Measurements from ENCODE around the gene ZNF2. TPM values are rescaled to one million over a fixed set of nuclear protein-coding genes. Genes with fewer than 3 reads are reported as not detected.

The ZNF2 gene
- total RNA-seq, 2 experiments from 2014 or later, result 3.4 to 4.6 TPM

- TF ChIP-seq, protein P1, sequence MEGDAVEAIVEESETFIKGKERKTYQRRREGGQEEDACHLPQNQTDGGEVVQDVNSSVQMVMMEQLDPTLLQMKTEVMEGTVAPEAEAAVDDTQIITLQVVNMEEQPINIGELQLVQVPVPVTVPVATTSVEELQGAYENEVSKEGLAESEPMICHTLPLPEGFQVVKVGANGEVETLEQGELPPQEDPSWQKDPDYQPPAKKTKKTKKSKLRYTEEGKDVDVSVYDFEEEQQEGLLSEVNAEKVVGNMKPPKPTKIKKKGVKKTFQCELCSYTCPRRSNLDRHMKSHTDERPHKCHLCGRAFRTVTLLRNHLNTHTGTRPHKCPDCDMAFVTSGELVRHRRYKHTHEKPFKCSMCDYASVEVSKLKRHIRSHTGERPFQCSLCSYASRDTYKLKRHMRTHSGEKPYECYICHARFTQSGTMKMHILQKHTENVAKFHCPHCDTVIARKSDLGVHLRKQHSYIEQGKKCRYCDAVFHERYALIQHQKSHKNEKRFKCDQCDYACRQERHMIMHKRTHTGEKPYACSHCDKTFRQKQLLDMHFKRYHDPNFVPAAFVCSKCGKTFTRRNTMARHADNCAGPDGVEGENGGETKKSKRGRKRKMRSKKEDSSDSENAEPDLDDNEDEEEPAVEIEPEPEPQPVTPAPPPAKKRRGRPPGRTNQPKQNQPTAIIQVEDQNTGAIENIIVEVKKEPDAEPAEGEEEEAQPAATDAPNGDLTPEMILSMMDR (conservative IDR thresholded peaks at IDR 0.05; ENCODE audit: low read length), result no peak
- no peak for TF ChIP-seq EZH2phosphoT487 (IDR thresholded peaks at IDR 0.05; ENCODE audit: borderline replicate concordance, low read depth, low read length)
- Histone ChIP-seq H3K4me1 (ENCODE audit: insufficient read depth, low read length, poor library complexity, severe bottlenecking) (peaks cover 14% of the 10 kb centered on the region), H3K36me3 (ENCODE audit: insufficient read depth, low read length) (no peaks in the 10 kb centered on the region), H3K4me3 (ENCODE audit: low read depth, low read length, poor library complexity, severe bottlenecking) (peak within 1 kb of the TSS; percentile 68), H2AFZ (ENCODE audit: low read length) (peak within 1 kb of the TSS; percentile 71; the same call in 1 of the 2 replicates), H3K9me2 (ENCODE audit: insufficient read depth, low read length) (no peaks in the 10 kb centered on the region), H3K27ac (ENCODE audit: low read depth, low read length, poor library complexity, severe bottlenecking) (no peak within 1 kb of the TSS), H3K4me2 (ENCODE audit: low read length) (peak within 1 kb of the TSS; percentile 79), H3K9me3 (ENCODE audit: low read length) (no peaks in the 10 kb centered on the region), H3K79me2 (ENCODE audit: insufficient read depth, low read depth, low read length) (peaks cover 9% of the 10 kb centered on the region; the same call in 1 of the 2 replicates), H4K20me1 (ENCODE audit: insufficient read depth, low read length) (no peaks in the 10 kb centered on the region)
- POLR2A ChIA-PET, result interaction anchor here (0.9 to 2.4 kb wide), 2 partner anchors 8 to 38 kb away, joined by 6 to 16 read pairs; partner anchors contain the start of gene MRPS5
- intact Hi-C loops (cut with micrococcal nuclease; ENCODE audit: unreplicated experiment), result no loop called here
- DNase-seq (ENCODE audit: low spot score), result peak; percentile 68
- BruUV-seq (replicated peaks), result no TSS peak
- CTCF ChIA-PET (ENCODE audit: unreplicated experiment), result no interaction called here
Observed at GRCh38 chr2:95159690-95160449, 5.7 kb upstream of the ZNF2 start, which contains the start of gene ZNF514. Gene ZNF514, minus strand, starts transcription at chr2:95159848. Its CDS starts 6,595 bp downstream, at chr2:95153253.

GRCh38 chr2:95165030-95165370, 609 bp upstream of the ZNF2 start:
- no peak for TF ChIP-seq EZH2phosphoT487 (IDR thresholded peaks at IDR 0.05; ENCODE audit: borderline replicate concordance, low read depth, low read length)
- TF ChIP-seq, protein P1 (conservative IDR thresholded peaks at IDR 0.05; ENCODE audit: low read length), result no peak
- CTCF ChIA-PET (ENCODE audit: unreplicated experiment), result no interaction called here
- intact Hi-C loops (cut with micrococcal nuclease; ENCODE audit: unreplicated experiment), result loop anchor here (2.0 kb wide), 1 partner anchor 42 kb away; the partner anchor contains the start of gene ZNF892
- TSS peak; percentile 91 for BruUV-seq (replicated peaks)
- Histone ChIP-seq H3K9me2 (ENCODE audit: insufficient read depth, low read length) (no peaks in the 10 kb centered on the region), H3K4me2 (ENCODE audit: low read length) (peak overlapping the region; percentile 85), H3K9me3 (ENCODE audit: low read length) (no peaks in the 10 kb centered on the region), H3K4me3 (ENCODE audit: low read depth, low read length, poor library complexity, severe bottlenecking) (peak overlapping the region; percentile 97), H3K4me1 (ENCODE audit: insufficient read depth, low read length, poor library complexity, severe bottlenecking) (peaks cover 19% of the 10 kb centered on the region), H3K36me3 (ENCODE audit: insufficient read depth, low read length) (no peaks in the 10 kb centered on the region), H3K79me2 (ENCODE audit: insufficient read depth, low read depth, low read length) (peaks cover 18% of the 10 kb centered on the region; the same call in 1 of the 2 replicates), H3K27ac (ENCODE audit: low read depth, low read length, poor library complexity, severe bottlenecking) (peak overlapping the region; percentile 46), H4K20me1 (ENCODE audit: insufficient read depth, low read length) (no peaks in the 10 kb centered on the region), H2AFZ (ENCODE audit: low read length) (peak overlapping the region; percentile 79)
- POLR2A ChIA-PET, result interaction anchor here (0.6 to 3.5 kb wide), 11 partner anchors 11 to 1616 kb away, joined by 3 to 20 read pairs (median 3); partner anchors contain the start of genes FAHD2A, MRPS5 and ZNF892
- DNase-seq (ENCODE audit: low spot score), result no peak

All from OCI-LY7 (cell line).